ENCODE data around the gene TUBD1.
A peak's percentile ranks its signal among the peaks of the same experiment; 100 is the strongest.
"Not testable (repeated sequence)": the region's sequence is repeated elsewhere in the genome, so short reads cannot be mapped to it uniquely, and the experiment has no call there.

TUBD1 gene

GRCh38 chr17:59842901-59843652 lies 49.7 kb downstream of the TUBD1 start:
- no peak overlapping the region for H3K9ac ChIP-seq (ENCODE audit: low read depth, low read length)
- peaks cover 30% of the 10 kb centered on the region for H3K4me1 ChIP-seq (ENCODE audit: insufficient read depth, low read length)
- TF ChIP-seq CTCF (IDR thresholded peaks at IDR 0.05; ENCODE audit: borderline replicate concordance, extremely low read depth, low read length, poor library complexity, severe bottlenecking) (no peak), EZH2 (IDR thresholded peaks at IDR 0.05; ENCODE audit: borderline replicate concordance, low read depth, low read length, severe bottlenecking) (no peak)
- no peak overlapping the region for H3K27ac ChIP-seq (ENCODE audit: low read length)
- H3K27me3 ChIP-seq (ENCODE audit: insufficient read depth, low read length, poor library complexity), result no peaks in the 10 kb centered on the region
- H3K4me2 ChIP-seq (ENCODE audit: insufficient read depth, low read length), result no peak overlapping the region
- no peaks in the 10 kb centered on the region for H4K20me1 ChIP-seq (ENCODE audit: insufficient read depth, low read length)
- H2AFZ ChIP-seq (ENCODE audit: low read depth, low read length), result no peak overlapping the region
- DNase-seq (no peak), ATAC-seq (ENCODE audit: insufficient read depth, low read depth) (0 out of 3 replicates have a peak, but pooled peaks have one; percentile 7)
- H3K36me3 ChIP-seq (ENCODE audit: insufficient read depth, low read length), result peaks cover 27% of the 10 kb centered on the region
- H3K4me3 ChIP-seq (ENCODE audit: low read depth in 1 of 2, low read length in 2 of 2), result no peak overlapping the region
- H3K9me3 ChIP-seq (ENCODE audit: insufficient read depth, low read length, severe bottlenecking), result no peaks in the 10 kb centered on the region
- H3K79me2 ChIP-seq (ENCODE audit: insufficient read depth, low read length), result peaks cover 30% of the 10 kb centered on the region

- H3K27ac ChIP-seq (ENCODE audit: low read length), result not testable (repeated sequence)
These were observed 50.9 kb downstream of the TUBD1 start for GRCh38 chr17:59841882-59842263.

GRCh38 chr17:59841091-59841881 lies 51.5 kb downstream of the TUBD1 start:
- H3K27me3 ChIP-seq (ENCODE audit: insufficient read depth, low read length, poor library complexity); H3K9ac ChIP-seq (ENCODE audit: low read depth, low read length); H2AFZ ChIP-seq (ENCODE audit: low read depth, low read length); H4K20me1 ChIP-seq (ENCODE audit: insufficient read depth, low read length); DNase-seq; ATAC-seq (ENCODE audit: insufficient read depth, low read depth); H3K9me3 ChIP-seq (ENCODE audit: insufficient read depth, low read length, severe bottlenecking): not testable (repeated sequence)
- peak overlapping the region; percentile 72; the same call in 1 of the 2 replicates for H3K4me2 ChIP-seq (ENCODE audit: insufficient read depth, low read length)
- peaks cover 45% of the 10 kb centered on the region for H3K4me1 ChIP-seq (ENCODE audit: insufficient read depth, low read length)
- peaks cover 33% of the 10 kb centered on the region for H3K79me2 ChIP-seq (ENCODE audit: insufficient read depth, low read length)
- H3K4me3 ChIP-seq (ENCODE audit: low read depth in 1 of 2, low read length in 2 of 2), result peak overlapping the region in 1 of 2 experiments; percentile 27; a peak in 1 of 4 replicates
- H3K36me3 ChIP-seq (ENCODE audit: insufficient read depth, low read length), result peaks cover 27% of the 10 kb centered on the region
- H3K27ac ChIP-seq (ENCODE audit: low read length), result peak overlapping the region; percentile 12; the same call in 1 of the 2 replicates

More at GRCh38 chr17:59841882-59842263, 50.9 kb downstream of the TUBD1 start:
- H3K9me3 ChIP-seq (ENCODE audit: insufficient read depth, low read length, severe bottlenecking); H2AFZ ChIP-seq (ENCODE audit: low read depth, low read length); H3K4me2 ChIP-seq (ENCODE audit: insufficient read depth, low read length); H4K20me1 ChIP-seq (ENCODE audit: insufficient read depth, low read length); ATAC-seq (ENCODE audit: insufficient read depth, low read depth); DNase-seq; H3K4me3 ChIP-seq (ENCODE audit: low read depth in 1 of 2, low read length in 2 of 2); H3K9ac ChIP-seq (ENCODE audit: low read depth, low read length); H3K27me3 ChIP-seq (ENCODE audit: insufficient read depth, low read length, poor library complexity): not testable (repeated sequence)
- Histone ChIP-seq H3K79me2 (ENCODE audit: insufficient read depth, low read length) (peaks cover 33% of the 10 kb centered on the region), H3K36me3 (ENCODE audit: insufficient read depth, low read length) (peaks cover 27% of the 10 kb centered on the region), H3K4me1 (ENCODE audit: insufficient read depth, low read length) (peaks cover 41% of the 10 kb centered on the region)

- no peaks in the 10 kb centered on the region for H3K27me3 ChIP-seq (ENCODE audit: insufficient read depth, low read length, poor library complexity)
- ATAC-seq (ENCODE audit: insufficient read depth, low read depth) (no peak), DNase-seq (no peak)
- TF ChIP-seq EZH2 (IDR thresholded peaks at IDR 0.05; ENCODE audit: borderline replicate concordance, low read depth, low read length, severe bottlenecking), result no peak
- no peak for TF ChIP-seq CTCF (IDR thresholded peaks at IDR 0.05; ENCODE audit: borderline replicate concordance, extremely low read depth, low read length, poor library complexity, severe bottlenecking)
- no peaks in the 10 kb centered on the region for H4K20me1 ChIP-seq (ENCODE audit: insufficient read depth, low read length)
- peak overlapping the region; percentile 72; the same call in 1 of the 2 replicates for H3K9ac ChIP-seq (ENCODE audit: low read depth, low read length)
- H3K4me3 ChIP-seq (ENCODE audit: low read depth in 1 of 2, low read length in 2 of 2), result peak overlapping the region in 1 of 2 experiments; percentile 71; a peak in 1 of 4 replicates
- peaks cover 45% of the 10 kb centered on the region for H3K4me1 ChIP-seq (ENCODE audit: insufficient read depth, low read length)
- H3K27ac ChIP-seq (ENCODE audit: low read length), result no peak overlapping the region
- no peaks in the 10 kb centered on the region for H3K9me3 ChIP-seq (ENCODE audit: insufficient read depth, low read length, severe bottlenecking)
- H3K79me2 ChIP-seq (ENCODE audit: insufficient read depth, low read length), result peaks cover 33% of the 10 kb centered on the region
- H2AFZ ChIP-seq (ENCODE audit: low read depth, low read length), result no peak overlapping the region
- H3K4me2 ChIP-seq (ENCODE audit: insufficient read depth, low read length), result peak overlapping the region; percentile 72
- H3K36me3 ChIP-seq (ENCODE audit: insufficient read depth, low read length), result peaks cover 27% of the 10 kb centered on the region
These were observed 52.2 kb downstream of the TUBD1 start for GRCh38 chr17:59840329-59841090.
